Neural crest cell (in vitro differentiated cells): ENCODE data around the gene OR9A2. TPM values are rescaled to one million over a fixed set of nuclear protein-coding genes. Genes with fewer than 3 reads are reported as not detected.

Source experiments
- DNase-seq: peaks from one replicate; pipeline ENCODE4 v3.0.0; 2021; ENCODE audit warnings: low read depth, mixed read lengths, low spot score
- H3K27ac Mint-ChIP-seq: one replicate; pipeline ENCODE4 v1.8.0; 2021; ENCODE audit warnings: mild to moderate bottlenecking, mixed read lengths; ENCODE audit not compliant: unreplicated experiment
- H3K27me3 Mint-ChIP-seq: 2 replicates; pipeline ENCODE4 v1.8.0; 2021; ENCODE audit warnings: low read depth, mild to moderate bottlenecking, mixed read lengths
- H3K36me3 Mint-ChIP-seq: 2 replicates; pipeline ENCODE4 v1.8.0; 2021; ENCODE audit warnings: low read depth, mild to moderate bottlenecking, mixed read lengths
- H3K4me1 Mint-ChIP-seq: 2 replicates; pipeline ENCODE4 v1.8.0; 2021; ENCODE audit warnings: mixed read lengths
- H3K4me3 Mint-ChIP-seq: one replicate; pipeline ENCODE4 v1.8.0; 2021; ENCODE audit warnings: mild to moderate bottlenecking, mixed read lengths
- H3K9me3 Mint-ChIP-seq: 2 replicates; pipeline ENCODE4 v1.8.0; 2021; ENCODE audit warnings: mixed read lengths
- CTCF ChIP-seq: fragments of 200-600 bp; sonication (generic); conservative IDR thresholded peaks from 2 replicates; pipeline ENCODE4 v1.5.0; 2021; ENCODE audit warnings: antibody characterized with exemption, mild to moderate bottlenecking
- total RNA-seq: library from RNA; stranded (reverse); gene quantifications from 2 replicates; pipeline ENCODE4 v1.2.1, GENCODE V29; 2021

Gene OR9A2
- total RNA-seq, 1 donor from 2014 or later = not detected

DNA sequence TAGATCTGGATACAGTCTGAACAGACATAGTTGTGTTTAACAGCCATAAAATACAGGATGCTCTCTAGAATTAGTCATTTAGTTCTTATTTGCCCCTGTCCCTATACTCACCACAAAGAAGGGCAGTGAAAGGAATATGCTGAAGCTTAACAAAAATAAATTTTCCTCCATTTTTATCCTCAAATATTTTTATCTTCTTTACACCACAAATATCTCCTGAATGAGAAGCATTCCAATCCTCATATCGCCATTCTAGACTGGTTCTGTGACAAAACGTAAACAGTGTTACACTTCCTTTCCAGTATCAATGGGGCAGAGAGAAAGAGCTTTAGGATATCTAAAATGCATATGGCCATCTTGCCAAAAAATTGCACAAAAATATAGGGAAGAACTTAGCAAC is 1.6 kb downstream of the OR9A2 start:
- no peaks in the 10 kb centered on the region for H3K4me1 Mint-ChIP-seq
- peaks cover 2% of the 10 kb centered on the region for H3K9me3 Mint-ChIP-seq
- H3K27ac Mint-ChIP-seq = no peak overlapping the region
- H3K4me3 Mint-ChIP-seq = no peak overlapping the region
- H3K27me3 Mint-ChIP-seq = peaks cover 12% of the 10 kb centered on the region
- no peaks in the 10 kb centered on the region for H3K36me3 Mint-ChIP-seq
- no peak for DNase-seq
- TF ChIP-seq CTCF = no peak

DNA sequence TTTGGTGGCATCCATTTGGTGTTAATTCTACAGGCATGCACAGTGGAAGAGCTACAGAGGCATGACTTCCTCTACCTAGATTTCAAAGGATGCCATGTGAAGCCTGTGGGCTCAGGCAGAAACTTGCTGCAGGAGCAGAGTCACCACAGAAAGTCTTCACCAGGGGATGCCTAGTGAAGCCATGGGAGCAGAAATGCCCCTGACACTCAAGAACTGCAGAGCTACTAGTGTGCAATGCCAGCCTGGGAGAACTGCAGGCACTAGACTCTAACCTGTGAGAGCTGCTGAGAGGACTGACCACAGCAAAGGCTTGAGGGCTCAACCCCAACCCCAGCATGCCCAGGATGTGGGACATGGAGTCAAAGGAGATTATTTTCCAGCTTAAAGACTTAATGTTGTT is 3.9 kb downstream of the OR9A2 start:
- Mint-ChIP-seq H3K4me3 (no peak overlapping the region), H3K4me1 (no peaks in the 10 kb centered on the region), H3K36me3 (no peaks in the 10 kb centered on the region), H3K9me3 (peaks cover 2% of the 10 kb centered on the region), H3K27ac (no peak overlapping the region), H3K27me3 (peaks cover 8% of the 10 kb centered on the region)
- no peak for DNase-seq
- no peak for TF ChIP-seq CTCF

DNA sequence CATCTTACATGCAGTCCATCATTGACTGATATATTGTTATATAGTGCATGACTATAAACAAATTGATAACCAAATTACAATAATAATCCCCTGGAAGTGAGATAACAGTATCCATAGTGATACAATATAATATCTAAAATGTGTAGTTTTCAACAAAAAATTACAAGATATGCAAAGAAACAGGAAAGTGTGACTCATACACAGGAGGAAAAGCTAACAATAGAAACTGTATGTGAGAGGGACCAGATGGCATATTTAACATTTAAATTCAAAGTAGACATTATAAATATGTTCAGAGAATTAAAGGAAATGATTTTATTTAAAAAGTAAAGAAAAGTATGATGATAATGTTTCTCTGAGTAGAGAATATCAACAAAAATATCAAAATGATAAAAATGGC is 8.0 kb downstream of the OR9A2 start:
- Mint-ChIP-seq H3K4me1 (no peaks in the 10 kb centered on the region), H3K9me3 (peaks cover 2% of the 10 kb centered on the region), H3K27me3 (peaks cover 9% of the 10 kb centered on the region), H3K27ac (no peak overlapping the region), H3K36me3 (no peaks in the 10 kb centered on the region), H3K4me3 (no peak overlapping the region)
- no peak for TF ChIP-seq CTCF
- DNase-seq = no peak

- H3K36me3 Mint-ChIP-seq = no peaks in the 10 kb centered on the region
- H3K4me3 Mint-ChIP-seq = no peak overlapping the region
These were observed 9.9 kb downstream of the OR9A2 start for GRCh38 chr7:143016996-143017395.

GRCh38 chr7:143015926-143016490 is 10.9 kb downstream of the OR9A2 start:
- no peaks in the 10 kb centered on the region for H3K9me3 Mint-ChIP-seq
- peaks cover 9% of the 10 kb centered on the region for H3K27me3 Mint-ChIP-seq
- no peak for TF ChIP-seq CTCF
- no peak for DNase-seq
- no peaks in the 10 kb centered on the region for H3K4me1 Mint-ChIP-seq
- H3K4me3 Mint-ChIP-seq = no peak overlapping the region
- no peak overlapping the region for H3K27ac Mint-ChIP-seq
- no peaks in the 10 kb centered on the region for H3K36me3 Mint-ChIP-seq

More at GRCh38 chr7:143016996-143017395, 9.9 kb downstream of the OR9A2 start:
- H3K27me3 Mint-ChIP-seq = peaks cover 9% of the 10 kb centered on the region
- H3K9me3 Mint-ChIP-seq = no peaks in the 10 kb centered on the region
- DNase-seq = no peak
- H3K4me1 Mint-ChIP-seq = no peaks in the 10 kb centered on the region
- TF ChIP-seq CTCF = no peak
- H3K27ac Mint-ChIP-seq = no peak overlapping the region
